HepG2 (cell line): Measurements from ENCODE around the gene C1QL2. TPM values are rescaled to one million over a fixed set of nuclear protein-coding genes. Genes with fewer than 3 reads are reported as not detected.

Source experiments
- AGO2 ChIP-seq: fragments of 200-400 bp; formaldehyde crosslinking; optimal IDR thresholded peaks from 2 replicates; pipeline ENCODE3; 2017; ENCODE audit warnings: mild to moderate bottlenecking, low read depth, low read length, moderate library complexity
- BATF2 ChIP-seq: sonication (generic); formaldehyde crosslinking; IDR thresholded peaks from 2 replicates; pipeline ENCODE4 v1.8.0; 2022; ENCODE audit warnings: mild to moderate bottlenecking, missing genetic modification reagents, moderate library complexity
- E2F5 ChIP-seq: sonication (generic); formaldehyde crosslinking; conservative IDR thresholded peaks from 2 replicates; pipeline ENCODE4 v1.4.0; 2020; ENCODE audit warnings: missing genetic modification reagents
- FOXM1 ChIP-seq: sonication (generic); formaldehyde crosslinking; IDR thresholded peaks from 2 replicates; pipeline ENCODE4 v1.5.0; 2020; ENCODE audit warnings: missing genetic modification reagents
- IKZF1 ChIP-seq: fragments of 450-650 bp; IDR thresholded peaks from 2 replicates; pipeline ENCODE4 v1.7.1; 2016
- NONO ChIP-seq, 2 experiments: fragments of 450-650 bp in 1 of 2; sonication (generic) in 1 of 2; formaldehyde crosslinking in 1 of 2; IDR thresholded peaks in 1 of 2; conservative IDR thresholded peaks in 1 of 2; 2 replicates each; pipeline versions ENCODE4 v1.6.1 to v1.8.0; 2017 to 2022; ENCODE audit warnings: mild to moderate bottlenecking in 1 of 2, missing genetic modification reagents in 1 of 2, moderate library complexity in 1 of 2
- NPAS2 ChIP-seq: sonication (generic); formaldehyde crosslinking; IDR thresholded peaks from 2 replicates; pipeline ENCODE4 v1.8.0; 2022; ENCODE audit warnings: mild to moderate bottlenecking, missing genetic modification reagents, borderline replicate concordance
- NR2F1 ChIP-seq, 2 experiments: fragments of 450-650 bp in 1 of 2; formaldehyde crosslinking in 1 of 2; IDR thresholded peaks; 2 replicates each; pipeline versions ENCODE4 v1.5.0 to v1.6.1; 2016 to 2020; ENCODE audit warnings: mild to moderate bottlenecking in 1 of 2, missing compliant biosample characterization in 1 of 2, missing genetic modification reagents in 1 of 2, moderate library complexity in 1 of 2
- PAF1 ChIP-seq: IDR thresholded peaks from 2 replicates; pipeline ENCODE4 v1.6.1; 2016; ENCODE audit warnings: missing genetic modification reagents, missing compliant biosample characterization
- SP2 ChIP-seq: sonication (generic); formaldehyde crosslinking; IDR thresholded peaks from 2 replicates; pipeline ENCODE4 v1.5.1; 2020; ENCODE audit warnings: mild to moderate bottlenecking, missing genetic modification reagents
- UBTF ChIP-seq: sonication (generic); formaldehyde crosslinking; IDR thresholded peaks from 2 replicates; pipeline ENCODE4 v1.4.0; 2020; ENCODE audit warnings: mild to moderate bottlenecking, missing genetic modification reagents
- ZMAT5 ChIP-seq: sonication (generic); formaldehyde crosslinking; IDR thresholded peaks from 2 replicates; pipeline ENCODE4 v1.5.0; 2020; ENCODE audit warnings: mild to moderate bottlenecking, low read depth, missing genetic modification reagents, borderline replicate concordance
- ZNF142 ChIP-seq: sonication (generic); formaldehyde crosslinking; IDR thresholded peaks from 2 replicates; pipeline ENCODE4 v1.4.0; 2020; ENCODE audit warnings: missing genetic modification reagents
- ZNF331 ChIP-seq: sonication (generic); formaldehyde crosslinking; IDR thresholded peaks from 2 replicates; pipeline ENCODE4 v1.4.0; 2020; ENCODE audit warnings: missing genetic modification reagents
- ZNF33B ChIP-seq: sonication (generic); formaldehyde crosslinking; IDR thresholded peaks from 2 replicates; pipeline ENCODE4 v1.5.1; 2020; ENCODE audit warnings: mild to moderate bottlenecking, missing genetic modification reagents
- ZNF546 ChIP-seq: sonication (generic); formaldehyde crosslinking; conservative IDR thresholded peaks from 2 replicates; pipeline ENCODE4 v1.8.1; 2023; ENCODE audit warnings: mild to moderate bottlenecking, missing genetic modification reagents
- ZNF597 ChIP-seq: sonication (generic); formaldehyde crosslinking; IDR thresholded peaks from 2 replicates; pipeline ENCODE4 v1.5.0; 2020; ENCODE audit warnings: missing genetic modification reagents
- polyA plus RNA-seq, 8 experiments: library from polyadenylated mRNA; depleted of rRNA in 3 of 8; stranded (reverse) in 7 of 8; unstranded in 1 of 8; fragments of >200 nt; fragmentation: Illumina TruSeq in 4 of 8; extraction: Trizol in 4 of 8; gene quantifications; 2 replicates each; pipeline versions ENCODE4 v1.2.1 to v1.2.3, GENCODE V29; 2011 to 2016; ENCODE audit warnings: low read depth in 4 of 8, missing spikeins in 1 of 8, mixed read lengths in 1 of 8; ENCODE audit not compliant: insufficient read depth in 1 of 8
- total RNA-seq, 5 experiments: library from RNA; depleted of rRNA; stranded (reverse); fragments of >200 nt; fragmentation: Illumina TruSeq; extraction: Trizol; gene quantifications; 2 replicates each; pipeline ENCODE4 v1.2.3, GENCODE V29; 2016; ENCODE audit warnings: low read depth in 1 of 5

The C1QL2 gene
- total and polyA plus RNA-seq, 2 of the 13 experiments (the other 11 are each of a cell fraction or from before 2014, with no cell fraction given) = not detected

- TF ChIP-seq ZNF597 (no peak), IKZF1 (no peak), ZMAT5 (CRISPR knock-in tag) (no peak), SP2 (CRISPR knock-in tag) (no peak), ZNF546 (CRISPR knock-in tag) (no peak), ZNF331 (CRISPR knock-in tag) (peak; percentile 66), NR2F1 (CRISPR knock-in tag; IDR thresholded peaks at IDR 0.05) (no peak), BATF2 (CRISPR knock-in tag) (no peak), PAF1 (no peak), AGO2 (no peak), NONO (IDR thresholded peaks at IDR 0.05) (no peak), NONO (CRISPR knock-in tag; conservative IDR thresholded peaks at IDR 0.05) (no peak), E2F5 (CRISPR knock-in tag) (no peak), NPAS2 (CRISPR knock-in tag) (no peak), ZNF142 (0 out of 2 replicates have a peak, but pooled peaks have one; percentile 60), FOXM1 (no peak), ZNF33B (CRISPR knock-in tag) (no peak), UBTF (no peak)
These were observed 52.2 kb downstream of the C1QL2 start (continued) for GRCh38 chr2:119106301-119106897.
